ENCODE data around the gene EHMT2.

EHMT2 gene

DNA sequence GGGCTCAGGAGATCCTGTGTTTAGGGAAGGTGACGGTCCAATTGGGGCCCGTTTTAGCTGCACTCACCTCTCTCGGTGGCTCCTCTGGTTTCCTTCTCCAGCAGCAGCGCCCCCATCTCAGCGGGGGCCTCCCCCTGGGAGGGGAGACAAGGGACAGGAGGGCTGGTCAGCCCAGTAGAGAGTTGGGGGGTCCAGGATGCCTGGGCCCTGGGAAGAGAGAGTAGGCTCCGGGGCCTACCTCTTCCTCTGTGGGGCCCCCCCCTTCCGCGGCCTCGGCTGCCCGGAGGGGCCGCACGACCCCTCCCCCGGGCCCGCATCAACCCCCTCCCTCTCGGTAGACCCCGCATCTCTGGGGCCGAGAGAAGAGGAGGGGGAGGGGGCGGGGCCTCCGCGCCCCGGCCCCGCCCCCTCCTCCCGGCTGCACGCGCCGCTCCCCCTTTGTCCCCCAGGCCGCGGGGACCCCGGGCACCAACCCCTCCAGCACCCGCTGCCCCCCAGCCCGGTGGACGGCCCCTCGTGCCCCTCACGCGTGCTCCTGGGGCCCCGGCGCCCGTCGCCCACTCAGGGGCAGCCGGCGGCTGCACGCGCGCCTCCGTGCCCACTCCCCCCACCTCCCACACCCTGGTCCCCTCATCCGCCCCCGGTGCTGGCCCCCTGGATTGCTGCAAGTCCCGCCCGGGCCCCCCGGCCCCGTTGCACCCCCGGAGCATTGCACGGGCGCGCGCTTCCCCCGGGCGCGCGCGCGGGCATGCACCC is 464 bp downstream of the EHMT2 start:
- H3K4me3 ChIP-seq (ENCODE audit: low read length), result peak overlapping the region; percentile 95
- no peak for DNase-seq (ENCODE audit: low read depth, low spot score)

- peak overlapping the region; percentile 95 for H3K4me3 ChIP-seq (ENCODE audit: low read length)
- DNase-seq (ENCODE audit: low read depth, low spot score), result no peak
These were observed 1.0 kb downstream of the EHMT2 start for GRCh38 chr6:31896493-31896855.

DNA sequence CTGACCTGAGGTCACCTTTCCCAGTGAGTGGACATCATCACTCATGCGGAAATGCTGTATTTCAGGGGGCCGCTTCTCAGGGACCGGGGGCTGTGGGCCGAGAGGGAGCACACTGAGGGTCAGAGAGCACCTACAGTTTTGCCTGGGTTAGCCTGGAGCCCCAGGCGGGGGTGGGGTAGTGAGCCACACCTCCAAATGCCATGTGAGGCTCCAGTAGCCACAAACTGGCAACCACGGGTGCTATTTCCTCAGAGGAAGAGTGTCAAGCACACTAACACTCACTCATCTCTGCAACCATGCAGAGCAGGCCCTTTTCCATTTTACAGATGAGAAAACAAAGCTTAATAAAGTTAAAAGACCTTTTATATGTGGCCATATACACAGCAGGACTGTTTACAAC is 4.7 kb downstream of the EHMT2 start:
- no peak overlapping the region for H3K4me3 ChIP-seq (ENCODE audit: low read length)
- DNase-seq (ENCODE audit: low read depth, low spot score), result no peak

GRCh38 chr6:31889331-31889972 is 8.0 kb downstream of the EHMT2 start:
- no peak overlapping the region for H3K4me3 ChIP-seq (ENCODE audit: low read length)
- DNase-seq (ENCODE audit: low read depth, low spot score), result no peak

GRCh38 chr6:31888276-31889258 is 8.9 kb downstream of the EHMT2 start:
- no peak overlapping the region for H3K4me3 ChIP-seq (ENCODE audit: low read length)
- DNase-seq (ENCODE audit: low read depth, low spot score), result no peak

DNA sequence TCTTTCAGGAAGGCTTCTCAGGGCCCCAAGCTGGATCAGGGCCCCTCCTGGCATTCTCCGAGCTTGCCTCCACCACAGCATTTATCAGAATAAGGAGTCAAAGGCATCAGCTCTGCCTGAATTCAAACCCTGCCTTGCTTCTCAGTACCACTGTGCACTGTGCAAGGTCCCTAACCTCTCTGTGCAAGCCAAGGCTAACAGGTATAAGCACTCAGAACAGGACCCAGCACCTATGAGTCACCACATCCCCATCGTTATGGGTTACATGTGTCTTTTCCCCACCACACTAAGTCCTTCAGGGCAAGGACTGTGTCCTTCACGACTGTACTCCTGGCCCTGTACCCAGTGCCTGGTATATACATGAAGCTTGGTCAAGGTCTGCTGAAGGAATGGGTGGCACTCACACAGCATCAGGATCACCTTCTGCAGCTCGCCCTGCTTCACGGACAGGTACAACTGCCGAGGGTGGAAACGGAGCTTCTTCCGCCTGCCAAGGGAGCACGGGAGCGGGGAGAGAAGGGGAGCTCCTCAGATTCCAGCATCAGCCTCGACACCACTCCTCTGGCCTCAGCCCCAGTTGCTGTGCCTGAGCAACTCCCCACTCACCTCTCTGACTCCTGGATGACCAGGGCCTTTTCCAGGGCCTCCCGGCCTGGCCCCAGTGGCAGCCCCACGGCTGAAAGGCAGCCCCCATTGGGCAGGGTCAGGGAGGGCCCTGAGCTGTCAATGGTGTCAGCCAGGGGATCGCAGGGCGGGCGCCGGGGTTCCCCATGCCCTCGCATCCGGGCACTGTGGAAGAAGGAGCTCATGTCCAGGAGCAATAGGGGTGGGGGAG is 10.1 kb downstream of the EHMT2 start:
- H3K4me3 ChIP-seq (ENCODE audit: low read length), result no peak overlapping the region
- DNase-seq (ENCODE audit: low read depth, low spot score), result no peak

- no peak overlapping the region for H3K4me3 ChIP-seq (ENCODE audit: low read length)
- no peak for DNase-seq (ENCODE audit: low read depth, low spot score)
These were observed 10.9 kb downstream of the EHMT2 start for GRCh38 chr6:31886541-31886991.

DNA sequence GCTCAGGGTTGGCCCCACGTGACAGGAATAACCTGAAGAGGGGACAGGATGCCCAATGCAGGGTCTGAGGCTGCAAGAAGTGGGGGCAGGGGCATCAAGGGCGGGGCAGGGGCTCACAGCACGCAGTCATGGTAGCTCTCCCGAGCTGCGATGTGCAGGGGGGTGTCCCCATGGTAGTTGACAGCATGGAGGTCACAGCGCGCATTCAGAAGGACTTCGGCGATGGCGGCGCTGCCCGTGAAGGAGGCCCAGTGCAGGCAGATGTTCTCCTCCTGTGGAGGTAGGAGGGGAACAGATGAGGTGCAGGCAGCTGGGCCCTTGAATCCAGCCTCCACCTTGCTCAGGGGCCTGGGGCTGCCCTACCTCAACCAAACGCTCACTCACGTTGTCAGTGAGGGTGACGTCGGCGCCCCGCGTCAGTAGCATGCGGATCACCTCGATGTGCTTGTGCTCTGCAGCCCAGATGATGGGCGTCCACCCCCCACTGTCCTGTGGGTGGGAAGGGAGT is 12.9 kb downstream of the EHMT2 start:
- no peak overlapping the region for H3K4me3 ChIP-seq (ENCODE audit: low read length)
- no peak for DNase-seq (ENCODE audit: low read depth, low spot score)

DNA sequence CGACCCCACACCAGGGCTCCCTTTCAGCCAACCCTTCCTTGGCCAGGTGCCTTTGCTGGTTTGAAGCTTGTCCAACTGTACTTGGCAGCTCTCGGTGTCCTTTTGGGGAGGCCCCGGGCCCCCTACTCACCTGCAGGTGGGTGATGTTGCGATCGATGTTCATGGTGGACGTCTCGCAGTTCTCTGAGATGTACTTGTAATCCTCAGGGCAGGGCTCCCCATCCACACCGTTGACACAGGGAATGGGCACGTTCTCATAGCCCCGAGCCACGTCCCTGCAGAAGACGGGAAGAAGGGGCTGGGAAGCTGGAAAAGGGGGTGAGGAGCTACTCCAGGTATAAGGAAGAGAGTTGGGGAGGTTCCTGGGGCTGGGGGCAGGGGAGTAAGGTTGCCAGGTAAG is 13.8 kb downstream of the EHMT2 start:
- no peak for DNase-seq (ENCODE audit: low read depth, low spot score)
- H3K4me3 ChIP-seq (ENCODE audit: low read length), result no peak overlapping the region

DNA sequence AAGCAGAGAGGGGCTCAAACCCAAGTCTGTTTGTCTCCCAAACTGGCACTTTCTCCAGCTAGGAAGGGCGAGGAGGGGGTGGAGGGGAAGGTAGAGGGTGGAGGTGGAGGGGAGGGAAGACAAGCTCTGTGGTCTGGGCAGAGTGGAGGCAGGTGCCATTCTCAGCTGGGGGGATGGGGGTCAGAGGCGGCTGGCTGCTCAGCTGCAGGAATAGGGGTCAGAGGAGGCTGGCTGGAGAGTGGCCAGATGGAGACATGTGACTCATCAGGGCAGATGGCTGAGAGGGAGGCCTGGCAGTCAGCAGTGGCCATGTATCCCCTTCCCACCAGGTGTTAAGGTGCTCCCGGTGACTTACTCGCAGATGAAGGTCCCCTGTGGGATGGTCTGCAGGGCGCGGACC is 15.2 kb downstream of the EHMT2 start:
- DNase-seq (ENCODE audit: low read depth, low spot score), result no peak

GRCh38 chr6:31881136-31881859 is 16.2 kb downstream of the EHMT2 start:
- no peak for DNase-seq (ENCODE audit: low read depth, low spot score)
- H3K4me3 ChIP-seq (ENCODE audit: low read length), result no peak overlapping the region

More for the DNA sequence above, 15.2 kb downstream of the EHMT2 start:
- no peak overlapping the region for H3K4me3 ChIP-seq (ENCODE audit: low read length)

- no peak for DNase-seq (ENCODE audit: low read depth, low spot score)
- no peak overlapping the region for H3K4me3 ChIP-seq (ENCODE audit: low read length)
These were observed 16.9 kb downstream of the EHMT2 start for GRCh38 chr6:31880616-31881015.

- DNase-seq (ENCODE audit: low read depth, low spot score), result no peak
- no peak overlapping the region for H3K4me3 ChIP-seq (ENCODE audit: low read length)
These were observed 17.6 kb downstream of the EHMT2 start for GRCh38 chr6:31879901-31880300.

GRCh38 chr6:31879143-31879542 is 18.4 kb downstream of the EHMT2 start:
- DNase-seq (ENCODE audit: low read depth, low spot score), result no peak
- H3K4me3 ChIP-seq (ENCODE audit: low read length), result no peak overlapping the region

GRCh38 chr6:31878726-31879125 is 18.8 kb downstream of the EHMT2 start, which contains the start of gene SLC44A4:
SLC44A4 (minus strand) TSS chr6:31878997; CDS start chr6:31878980, 17 bp downstream.
- no peak for DNase-seq (ENCODE audit: low read depth, low spot score)
- H3K4me3 ChIP-seq (ENCODE audit: low read length), result no peak within 1 kb of the TSS

GRCh38 chr6:31878222-31878621 is 19.3 kb downstream of the EHMT2 start:
- no peak for DNase-seq (ENCODE audit: low read depth, low spot score)
- no peak overlapping the region for H3K4me3 ChIP-seq (ENCODE audit: low read length)

DNA sequence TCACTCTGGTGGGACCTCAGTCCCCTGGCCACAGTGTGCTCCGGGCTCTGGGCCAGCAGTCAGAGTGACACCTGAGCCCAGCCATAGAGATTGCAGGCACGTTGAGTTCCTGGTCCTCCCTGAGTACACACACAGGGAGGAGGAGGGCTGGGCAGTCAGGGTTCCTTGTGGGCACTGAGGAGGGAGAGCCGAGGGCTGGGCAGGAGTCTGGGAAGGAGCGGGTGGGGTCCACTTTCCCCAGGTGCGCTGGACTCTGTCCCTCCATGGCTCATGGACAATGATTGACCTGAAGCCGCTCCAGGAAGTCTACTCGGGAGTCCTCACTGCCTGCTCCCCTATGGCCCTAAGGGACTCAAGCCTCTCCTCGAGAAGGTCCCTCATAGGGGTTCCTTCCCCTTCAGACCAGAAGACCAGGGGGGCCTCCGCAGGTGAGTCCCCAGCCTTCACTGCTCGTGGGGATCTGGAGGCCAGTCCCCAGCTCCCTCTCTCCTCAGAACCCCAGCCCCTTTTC is 19.8 kb downstream of the EHMT2 start:
- no peak overlapping the region for H3K4me3 ChIP-seq (ENCODE audit: low read length)
- DNase-seq (ENCODE audit: low read depth, low spot score), result no peak

DNA sequence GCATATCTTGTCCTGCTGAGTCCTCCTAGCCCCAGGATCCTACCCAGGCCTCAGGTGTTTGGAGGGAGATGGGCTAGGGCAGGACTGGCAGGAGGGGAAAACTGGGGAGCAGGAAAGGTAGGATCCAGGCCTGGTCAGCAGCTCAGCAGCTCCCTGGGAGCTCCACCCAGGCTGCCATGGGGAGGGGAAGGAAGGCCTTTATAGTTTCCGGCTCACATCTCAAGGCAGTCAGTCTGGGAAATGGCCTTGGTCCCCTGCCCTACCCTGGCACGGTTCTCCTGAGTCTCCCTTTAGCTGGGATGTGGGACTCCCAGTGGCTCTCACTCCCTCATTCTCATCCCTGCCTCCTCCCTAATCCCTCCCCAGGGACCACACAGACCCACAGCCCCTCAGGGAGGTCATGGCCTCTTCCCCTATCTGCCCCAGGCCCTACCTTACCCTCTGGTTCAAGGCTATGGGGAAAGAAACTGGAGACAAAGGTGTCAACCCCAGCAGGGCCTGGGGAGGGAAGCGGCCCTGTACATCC is 20.3 kb downstream of the EHMT2 start:
- DNase-seq (ENCODE audit: low read depth, low spot score), result no peak
- no peak overlapping the region for H3K4me3 ChIP-seq (ENCODE audit: low read length)

All from Jurkat, Clone E6-1 (cell line).